IPS-NIHi11 (cell line): ENCODE measurements around the gene FAM210B.
"Not testable (repeated sequence)": the region's sequence is repeated elsewhere in the genome, so short reads cannot be mapped to it uniquely, and the experiment has no call there.

Experiments used
- DNase-seq: peaks from one replicate; pipeline ENCODE4 v3.0.0; 2012; ENCODE audit warnings: mixed read lengths, low spot score

The FAM210B gene

GRCh38 chr20:56358600-56359211, at the start of gene FAM210B:
Gene FAM210B (plus strand): TSS chr20:56358974. CDS start chr20:56359006, 32 bp downstream.
- peak; percentile 99 for DNase-seq

DNA sequence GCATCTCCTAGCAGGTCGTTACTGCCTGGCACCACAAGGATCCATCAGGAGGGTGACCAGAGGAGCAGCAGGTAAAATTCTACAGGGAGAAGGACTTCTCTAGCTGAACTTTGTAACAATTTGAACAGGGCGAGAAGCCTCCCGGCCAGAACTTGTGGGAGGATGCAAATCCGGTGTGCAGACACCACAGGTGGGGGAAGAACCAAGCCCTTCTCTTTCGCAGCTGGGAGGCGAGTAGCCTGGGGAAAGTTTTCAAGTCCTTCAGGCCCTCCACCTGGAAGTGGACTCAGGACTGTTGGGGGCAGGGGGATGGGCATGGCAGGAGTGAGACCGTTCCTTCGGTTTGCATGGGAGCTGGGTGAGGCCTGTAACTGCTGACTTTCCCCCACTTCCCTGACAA, 42.7 kb upstream of the FAM210B start:
- DNase-seq = no peak

- no peak for DNase-seq
Observed at GRCh38 chr20:56316483-56316882, 42.3 kb upstream of the FAM210B start.

GRCh38 chr20:56322681-56323080, 36.1 kb upstream of the FAM210B start:
- no peak for DNase-seq

DNA sequence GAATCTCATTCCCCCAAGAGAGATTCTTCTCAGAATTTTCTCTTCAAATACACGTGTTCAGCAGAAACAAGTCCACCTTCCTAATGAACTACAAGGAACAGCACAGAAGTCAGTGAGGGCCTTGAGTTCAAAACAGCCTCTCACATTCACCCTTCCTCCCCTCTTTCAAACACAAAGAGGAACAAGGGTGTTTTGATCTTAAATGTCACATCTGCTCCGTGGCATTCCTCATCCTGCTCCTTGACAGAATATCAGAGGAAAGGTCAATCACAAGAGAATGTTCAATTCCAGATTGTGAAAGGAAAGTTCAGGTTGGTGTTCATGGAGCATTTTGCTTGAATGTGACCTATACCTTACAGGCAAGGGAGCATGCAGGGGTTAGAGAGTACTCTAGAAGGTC, 35.6 kb upstream of the FAM210B start:
- no peak for DNase-seq

GRCh38 chr20:56323656-56324055, 35.1 kb upstream of the FAM210B start:
- DNase-seq = no peak

DNA sequence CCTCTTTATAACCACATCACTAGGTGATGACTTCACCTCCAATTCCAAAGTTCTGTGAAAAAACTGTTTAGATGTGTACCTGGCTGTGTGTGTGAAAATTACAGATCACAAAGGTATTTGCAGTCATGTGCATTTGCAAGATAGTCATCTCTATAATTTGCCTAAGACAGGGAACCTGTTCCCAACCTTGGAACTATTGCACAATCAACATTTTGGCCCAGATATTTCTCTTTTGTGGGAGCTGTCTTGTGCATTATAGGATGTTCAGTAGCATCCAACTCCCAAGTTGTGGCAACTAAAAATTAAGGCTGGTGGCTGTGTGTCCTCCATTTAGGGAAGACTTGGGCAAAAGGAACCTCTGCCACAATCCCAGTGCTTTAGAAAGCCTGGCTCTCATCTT, 34.0 kb upstream of the FAM210B start:
- no peak for DNase-seq

DNA sequence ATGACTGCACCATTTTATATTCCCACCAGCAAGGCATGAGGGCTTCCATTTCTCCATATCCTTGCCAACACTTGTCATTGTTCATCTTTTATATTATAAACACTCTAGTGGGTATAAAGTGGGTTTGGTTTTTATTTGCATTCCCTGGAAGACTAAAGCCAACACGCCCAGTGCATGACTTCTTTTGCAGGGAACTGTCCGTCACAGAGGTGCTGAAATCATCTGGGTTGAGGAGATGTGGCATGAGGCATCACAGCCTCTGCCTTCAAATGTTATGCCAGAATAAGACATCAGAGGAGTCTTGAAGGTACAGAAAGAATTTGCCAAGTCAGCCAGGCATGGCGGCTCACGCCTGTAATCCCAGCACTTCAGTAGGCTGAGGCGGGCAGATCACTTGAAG, 29.9 kb upstream of the FAM210B start:
- peak; percentile 48 for DNase-seq

DNA sequence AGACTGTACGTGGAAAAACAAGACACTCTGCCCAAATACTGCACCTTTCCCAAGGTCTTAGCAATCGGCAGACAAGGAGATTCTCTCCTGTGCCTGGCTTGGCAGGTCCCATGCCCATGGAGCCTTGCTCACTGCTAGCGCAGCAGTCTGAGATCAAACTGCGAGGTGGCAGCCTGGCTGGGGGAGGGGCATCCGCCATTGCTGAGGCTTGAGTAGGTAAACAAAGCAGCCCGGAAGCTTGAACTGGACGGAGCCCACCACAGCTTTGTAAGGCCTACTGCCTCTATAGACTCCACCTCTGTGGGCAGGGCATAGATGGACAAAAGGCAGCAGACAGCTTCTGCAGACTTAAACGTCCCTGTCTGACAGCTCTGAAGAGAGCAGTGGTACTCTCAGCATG, 22.1 kb upstream of the FAM210B start:
- not testable (repeated sequence) for DNase-seq

DNA sequence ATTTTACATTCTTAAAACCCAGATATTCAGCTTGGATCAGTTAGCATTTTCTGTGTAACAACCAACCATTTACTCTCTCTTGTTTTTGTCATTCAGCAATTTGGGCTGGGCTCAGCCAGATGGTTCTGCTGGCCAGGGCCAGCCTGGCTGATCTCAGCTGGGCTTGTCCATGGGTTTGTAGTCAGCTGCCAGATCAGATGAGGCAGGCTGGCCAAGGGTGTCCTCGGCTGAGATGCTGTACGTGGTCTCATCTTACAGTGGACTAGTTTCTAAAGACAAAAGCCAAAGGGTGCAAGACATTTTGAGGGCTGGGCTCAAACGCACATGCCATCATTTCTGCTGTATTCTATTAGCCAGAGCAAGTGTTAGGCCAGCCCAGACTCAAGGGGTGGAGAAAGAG, 16.0 kb upstream of the FAM210B start:
- DNase-seq = no peak

- peak; percentile 92 for DNase-seq
Observed at GRCh38 chr20:56343861-56344381, 14.9 kb upstream of the FAM210B start.

DNA sequence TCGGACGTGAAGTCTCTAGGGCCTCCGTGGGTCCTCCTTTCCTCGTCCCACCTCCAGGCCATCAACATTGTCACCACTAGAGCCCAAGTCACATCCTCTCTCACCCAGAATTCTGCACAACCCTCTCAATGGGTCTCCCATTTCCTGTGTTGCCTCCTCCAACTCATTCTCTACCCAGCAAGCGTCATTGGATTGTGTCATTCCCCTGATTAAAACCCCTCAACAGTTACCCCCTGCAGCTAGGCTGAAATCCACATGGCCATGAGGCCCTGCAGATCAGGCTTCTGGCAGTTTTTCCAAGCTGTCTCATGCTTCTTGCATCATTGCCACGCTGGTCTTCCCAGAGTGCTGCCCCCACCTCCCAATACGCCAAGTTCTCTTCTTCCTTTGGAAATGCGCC, 12.9 kb upstream of the FAM210B start:
- DNase-seq = no peak

DNA sequence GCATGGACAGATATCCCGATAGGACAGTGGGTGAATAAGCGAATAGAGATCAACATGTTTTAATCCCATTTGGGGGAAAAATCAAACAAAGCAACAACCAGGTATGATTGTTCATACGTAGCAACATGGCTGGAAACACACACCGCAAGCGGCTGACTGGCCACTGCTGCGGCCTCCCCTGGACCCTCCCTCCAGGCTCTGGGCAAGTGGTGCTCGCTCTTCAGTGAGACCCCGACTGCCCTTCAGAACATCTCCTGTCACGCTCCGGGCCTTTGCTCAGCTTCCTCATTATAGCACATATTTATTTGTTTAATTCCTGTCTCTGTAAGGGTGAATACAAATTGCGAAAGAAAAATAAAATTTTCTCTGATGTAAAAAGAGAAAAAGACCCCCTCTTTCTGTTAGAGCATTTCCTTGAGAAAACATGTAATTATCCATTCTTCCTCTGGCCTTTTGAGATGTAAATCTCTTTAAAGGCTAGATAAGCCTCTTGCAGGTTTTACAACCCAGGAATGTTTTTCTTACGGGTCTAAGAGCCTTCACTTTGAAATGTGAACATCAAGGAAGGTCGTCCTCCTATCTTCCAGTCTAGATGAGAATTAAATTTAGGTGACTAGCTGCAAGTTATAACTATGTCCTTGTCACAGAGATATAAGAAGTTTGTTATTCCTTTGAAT, 11.0 kb upstream of the FAM210B start:
- peak; percentile 22 for DNase-seq

DNA sequence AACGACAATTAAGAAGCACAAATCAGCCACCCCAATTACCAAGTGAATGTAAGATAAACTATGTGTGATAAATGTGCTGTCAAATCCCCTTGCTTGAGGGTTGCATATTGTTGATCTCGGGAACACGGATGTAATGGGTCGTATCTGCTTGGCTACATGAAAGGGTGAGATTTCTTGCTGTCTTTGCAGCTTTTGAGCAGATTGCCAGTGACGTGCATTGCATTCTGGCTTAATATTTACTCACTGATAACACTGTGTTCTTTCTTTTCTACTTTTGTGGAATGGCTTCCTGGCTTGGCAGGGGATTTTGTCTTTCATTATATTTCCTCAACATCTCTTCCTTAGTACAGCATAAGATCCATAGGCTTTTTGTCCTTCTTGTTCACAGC, 10.5 kb upstream of the FAM210B start:
- DNase-seq = no peak

GRCh38 chr20:56348746-56349145, 10.0 kb upstream of the FAM210B start:
- DNase-seq = no peak

GRCh38 chr20:56350842-56351241, 7.9 kb upstream of the FAM210B start:
- DNase-seq = no peak

- no peak for DNase-seq
Observed at GRCh38 chr20:56352345-56353055, 6.3 kb upstream of the FAM210B start.

DNA sequence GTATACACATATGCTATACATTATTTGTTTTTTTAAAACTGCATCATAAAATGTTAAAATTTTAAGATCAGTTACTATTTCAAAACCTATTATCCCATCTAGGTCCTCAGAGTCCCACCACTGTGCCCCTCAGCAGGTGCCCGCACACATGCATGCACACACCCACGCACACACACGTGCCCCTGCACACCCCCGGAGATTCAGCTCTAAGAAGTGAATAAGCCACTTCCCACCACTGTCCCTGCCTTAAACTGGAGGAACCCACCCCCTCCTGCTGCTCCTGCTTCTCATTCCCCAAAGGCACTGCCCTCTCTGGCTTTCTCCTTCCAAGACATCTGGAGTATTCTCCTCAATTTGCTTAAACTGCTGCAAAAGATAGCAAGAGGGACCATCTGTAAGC, 5.4 kb upstream of the FAM210B start:
- DNase-seq = no peak

- no peak for DNase-seq
Observed at GRCh38 chr20:56358070-56358469, 704 bp upstream of the FAM210B start.

DNA sequence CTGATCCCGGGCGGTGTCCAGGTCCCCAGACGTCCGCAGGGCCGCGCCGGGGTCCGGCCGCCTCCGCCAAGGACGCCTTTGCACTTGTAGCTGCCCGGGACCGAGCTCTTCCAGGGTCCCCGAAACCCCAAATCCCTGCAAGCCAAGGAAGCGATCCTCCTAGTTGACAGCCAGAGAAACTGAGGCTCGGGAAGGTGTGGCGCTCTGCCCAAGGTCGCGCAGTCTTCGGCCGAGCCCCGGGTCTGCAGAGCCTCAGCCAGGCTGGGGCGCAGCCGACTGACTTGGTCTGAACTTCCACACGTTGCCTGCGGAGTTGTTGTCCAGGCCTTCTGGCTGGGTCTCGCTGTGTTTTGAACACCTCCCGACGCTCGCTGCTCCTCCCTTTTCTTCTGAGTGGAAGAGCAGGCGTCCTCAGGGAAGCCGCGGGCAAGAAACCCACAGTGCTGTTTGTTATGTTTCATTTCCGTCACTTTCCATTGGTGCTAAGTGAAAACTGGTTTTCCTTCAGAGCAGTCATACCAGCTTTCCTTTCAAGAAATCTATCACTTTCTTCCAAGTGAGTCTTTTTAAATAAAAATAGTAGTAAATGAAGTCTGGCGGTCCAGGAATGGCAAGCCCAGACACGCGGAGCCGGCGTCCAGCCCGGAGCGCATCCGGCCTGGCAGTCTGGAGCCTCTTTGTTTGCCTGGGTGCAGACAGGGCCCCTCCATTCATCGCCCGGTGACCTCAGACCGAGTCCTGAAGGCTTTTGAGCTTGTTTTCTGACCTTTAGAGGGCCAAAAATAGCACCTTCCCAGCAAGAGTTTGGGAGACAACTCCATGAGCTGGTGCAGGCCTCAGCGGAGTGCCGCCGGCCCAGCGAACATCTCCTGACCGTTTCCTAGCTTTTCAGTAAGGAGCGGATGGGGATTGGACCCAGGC, 698 bp downstream of the FAM210B start:
- DNase-seq = peak; percentile 49

GRCh38 chr20:56360133-56360907, 1.5 kb downstream of the FAM210B start:
- DNase-seq = no peak
